NOMO-1 treated with dmso at 0.1 percent for 144 hours (cell line): Measurements from ENCODE around the gene SLC50A1.
"Not testable (repeated sequence)": the region's sequence is repeated elsewhere in the genome, so short reads cannot be mapped to it uniquely, and the experiment has no call there.

Experiments
- DNase-seq: peaks from one replicate; lab custom pipeline; 2025; ENCODE audit not compliant: unreplicated experiment; lab: John Stamatoyannopoulos, UW

Gene SLC50A1

DNA sequence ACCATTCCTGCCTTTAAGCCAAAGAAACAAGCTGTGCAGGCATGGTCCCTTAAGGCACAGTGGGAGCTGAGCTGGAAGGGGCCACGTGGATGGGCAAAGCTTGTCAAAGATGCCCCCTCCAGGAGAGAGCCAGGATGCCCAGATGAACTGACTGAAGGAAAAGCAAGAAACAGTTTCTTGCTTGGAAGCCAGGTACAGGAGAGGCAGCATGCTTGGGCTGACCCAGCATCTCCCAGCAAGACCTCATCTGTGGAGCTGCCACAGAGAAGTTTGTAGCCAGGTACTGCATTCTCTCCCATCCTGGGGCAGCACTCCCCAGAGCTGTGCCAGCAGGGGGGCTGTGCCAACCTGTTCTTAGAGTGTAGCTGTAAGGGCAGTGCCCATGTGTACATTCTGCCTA, 1.3 kb upstream of the SLC50A1 start:
- no peak for DNase-seq

GRCh38 chr1:155134880-155135414, 705 bp upstream of the SLC50A1 start:
- peak; percentile 60 for DNase-seq

GRCh38 chr1:155136748-155137147, 1.1 kb downstream of the SLC50A1 start:
- DNase-seq, result no peak

DNA sequence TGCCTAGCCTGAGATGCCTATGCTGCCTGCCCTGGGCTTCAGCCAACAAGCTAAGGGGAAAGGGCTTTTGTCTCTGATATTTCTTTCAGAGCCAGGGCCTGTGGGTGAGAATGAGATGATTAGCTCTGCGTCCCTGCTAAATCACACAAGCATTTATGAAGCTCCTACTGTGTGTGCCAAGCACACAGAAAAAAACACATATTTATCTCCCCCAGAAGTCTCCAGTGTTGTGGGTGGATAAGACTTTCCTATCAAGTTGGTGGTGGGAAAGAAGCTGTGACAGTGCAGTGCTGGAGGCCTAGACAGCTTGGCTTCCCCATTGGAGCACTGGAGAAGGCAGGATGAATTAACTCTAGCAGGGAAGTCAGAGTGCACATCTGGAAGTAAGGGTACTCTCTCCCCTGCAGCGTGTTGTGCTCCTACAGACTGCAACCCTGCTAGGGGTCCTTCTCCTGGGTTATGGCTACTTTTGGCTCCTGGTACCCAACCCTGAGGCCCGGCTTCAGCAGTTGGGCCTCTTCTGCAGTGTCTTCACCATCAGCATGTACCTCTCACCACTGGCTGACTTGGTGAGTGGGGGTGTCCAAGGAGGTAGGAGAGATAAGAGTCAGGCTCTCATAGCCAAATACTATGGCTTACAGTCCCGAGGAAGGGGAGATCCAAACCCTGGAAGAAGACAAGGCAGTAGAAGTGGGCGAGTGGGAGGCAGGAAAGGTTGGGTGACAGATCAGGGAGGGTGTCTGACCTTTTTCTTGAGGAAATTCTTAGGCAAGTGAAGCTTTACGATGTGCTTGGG, 1.7 kb downstream of the SLC50A1 start:
- no peak for DNase-seq

- peak; percentile 78 for DNase-seq
These were observed 4.4 kb downstream of the SLC50A1 start, which contains the start of gene DPM3 for GRCh38 chr1:155139895-155140629. Gene DPM3 (minus strand): TSS chr1:155140531. CDS start chr1:155140240, 291 bp downstream.

GRCh38 chr1:155140630-155140953, 4.9 kb downstream of the SLC50A1 start:
- DNase-seq, result no peak

GRCh38 chr1:155141749-155142148, 6.1 kb downstream of the SLC50A1 start:
- DNase-seq, result no peak

DNA sequence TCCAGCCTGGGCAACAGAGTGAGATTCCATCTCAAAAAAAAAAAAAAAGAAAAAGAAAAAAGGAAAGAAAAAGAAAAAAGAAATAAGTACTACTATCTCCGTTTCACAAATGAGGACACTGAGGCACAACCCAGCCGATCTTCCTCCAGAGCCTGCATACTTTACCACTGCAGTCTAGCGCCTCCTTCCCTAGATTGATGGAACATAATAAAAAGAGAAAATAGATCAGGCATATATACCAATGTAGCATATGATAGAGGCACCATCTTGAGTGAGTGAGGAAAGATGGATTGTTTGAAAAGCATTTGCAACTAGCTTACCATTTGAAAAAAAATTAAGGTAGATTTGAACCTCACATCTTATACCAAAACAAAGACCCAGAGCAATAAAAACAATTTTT, 9.8 kb downstream of the SLC50A1 start:
- no peak for DNase-seq

GRCh38 chr1:155155996-155156643, 20.5 kb downstream of the SLC50A1 start:
- DNase-seq, result not testable (repeated sequence)

- no peak for DNase-seq
These were observed 23.3 kb downstream of the SLC50A1 start for GRCh38 chr1:155158991-155159390.

DNA sequence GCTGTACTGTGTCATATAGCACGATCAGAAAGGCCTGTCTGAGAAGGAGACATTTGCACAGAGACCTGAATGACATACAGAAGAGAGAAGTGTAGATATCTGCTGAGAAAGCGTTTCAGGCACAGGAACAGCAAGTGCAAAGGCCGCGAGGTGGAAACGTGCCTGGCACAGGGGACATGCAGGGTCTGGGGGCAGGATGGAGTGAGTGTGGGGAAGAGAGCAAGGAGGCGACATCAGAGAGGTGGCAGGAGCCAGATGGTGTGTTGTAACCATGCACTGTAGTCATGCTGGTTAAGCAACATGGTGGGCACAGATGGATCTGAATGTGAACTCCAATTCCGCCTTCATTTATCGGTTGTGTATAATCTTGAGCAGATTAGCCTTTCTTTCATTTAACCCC, 24.5 kb downstream of the SLC50A1 start:
- DNase-seq, result no peak

DNA sequence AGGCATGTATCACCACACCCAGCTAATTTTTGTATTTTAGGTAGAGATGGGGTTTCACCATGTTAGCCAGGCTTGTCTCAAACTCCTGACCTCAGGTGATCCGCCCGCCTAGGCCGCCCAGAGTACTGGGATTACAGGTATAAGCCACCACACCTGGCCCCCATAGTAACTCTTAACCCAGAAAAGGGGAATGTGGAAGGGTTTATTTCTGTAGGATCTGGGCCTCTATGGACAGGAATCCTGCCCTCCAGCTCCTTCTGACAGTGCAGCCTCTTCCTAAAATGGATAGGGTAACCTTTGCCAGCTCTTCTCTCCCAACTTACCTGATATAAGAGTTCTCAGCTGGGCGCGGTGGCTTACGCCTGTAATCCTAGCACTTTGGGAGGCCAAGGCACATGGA, 27.0 kb downstream of the SLC50A1 start:
- not testable (repeated sequence) for DNase-seq

- DNase-seq, result not testable (repeated sequence)
These were observed 28.1 kb downstream of the SLC50A1 start for GRCh38 chr1:155163785-155164184.

- DNase-seq, result not testable (repeated sequence)
These were observed 29.0 kb downstream of the SLC50A1 start for GRCh38 chr1:155164625-155165024.

DNA sequence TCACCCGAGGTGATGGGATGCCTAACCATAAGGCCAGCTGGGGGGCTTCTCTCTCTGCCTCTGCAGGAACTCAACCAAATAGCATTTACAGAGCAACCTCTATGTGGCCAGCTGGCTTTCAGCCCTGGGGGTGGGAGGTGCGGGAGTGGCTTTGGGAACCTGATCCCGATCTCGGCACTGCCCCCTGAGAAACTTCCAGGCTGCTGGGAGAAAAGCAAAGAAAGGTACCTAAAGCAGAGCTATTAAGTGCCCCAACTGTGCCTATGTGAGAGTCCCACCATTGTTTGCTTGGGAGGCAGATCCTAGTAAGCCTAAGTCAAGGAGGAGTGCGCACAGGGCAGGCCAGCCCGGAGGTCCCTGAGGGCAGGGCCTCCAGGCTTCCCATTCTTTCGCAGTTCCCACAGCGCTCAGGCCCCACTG, 30.4 kb downstream of the SLC50A1 start:
- DNase-seq, result no peak

- no peak for DNase-seq
These were observed 31.0 kb downstream of the SLC50A1 start for GRCh38 chr1:155166471-155167165.

DNA sequence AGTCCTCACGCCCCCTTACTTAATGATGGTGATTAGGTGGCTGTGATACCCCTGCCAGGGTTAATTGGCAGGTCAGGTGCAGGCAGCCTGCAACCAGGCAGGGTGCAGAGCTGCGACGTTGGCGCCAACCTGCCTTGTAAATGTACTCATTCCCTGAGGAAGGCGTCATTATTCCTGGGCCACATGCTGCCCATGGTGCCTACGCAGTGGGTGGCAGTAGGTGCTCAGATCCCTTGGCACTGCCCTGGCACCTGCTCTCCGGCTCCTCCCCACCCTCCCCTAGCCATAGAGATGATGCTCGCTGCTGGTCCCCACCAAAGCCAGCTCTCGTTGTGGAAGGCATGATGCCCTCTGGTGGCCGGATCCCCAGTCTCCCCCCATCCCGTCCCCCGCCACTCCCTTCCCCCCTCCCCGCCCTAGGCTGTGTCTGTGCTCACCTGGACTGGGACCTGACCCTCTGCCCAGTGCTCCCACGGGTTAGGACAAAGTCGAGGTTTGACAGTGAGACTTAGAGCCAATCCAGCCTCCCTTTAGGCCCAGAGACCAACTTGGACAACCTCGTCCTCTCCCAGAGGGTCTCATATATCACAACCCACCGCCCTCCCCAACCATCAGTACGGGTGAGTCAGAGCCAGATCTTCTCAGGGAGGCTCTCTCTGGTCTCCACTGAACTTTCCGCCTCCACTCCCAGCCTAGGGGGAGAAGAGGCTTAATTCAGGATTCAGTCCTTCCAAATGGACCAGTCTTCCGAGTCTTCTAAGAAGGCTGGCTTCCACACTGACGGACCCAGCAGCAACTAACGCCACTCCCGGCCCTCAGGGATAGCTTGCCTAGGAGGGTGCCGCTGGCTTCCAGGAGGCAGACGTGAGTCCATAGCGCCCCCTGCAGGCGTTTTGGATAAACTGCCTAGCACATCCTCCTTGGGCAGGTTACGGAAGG, 31.8 kb downstream of the SLC50A1 start:
- DNase-seq, result peak; percentile 80

DNA sequence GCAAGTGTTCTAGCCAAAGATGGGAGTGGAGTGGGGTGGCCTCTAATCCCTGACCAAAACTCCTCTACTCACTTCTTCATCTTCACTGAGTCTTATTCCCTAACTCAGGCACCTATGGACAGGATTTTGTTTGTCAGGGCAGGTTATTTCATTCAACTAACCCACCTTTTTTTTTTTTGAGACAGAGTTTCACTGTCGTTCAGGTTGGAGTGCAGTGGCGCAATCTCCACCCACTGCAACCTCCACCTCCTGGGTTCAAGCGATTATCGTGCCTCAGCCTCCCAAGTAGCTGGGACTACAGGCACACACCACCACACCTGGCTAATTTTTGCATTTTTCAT, 32.4 kb downstream of the SLC50A1 start:
- not testable (repeated sequence) for DNase-seq

GRCh38 chr1:155168456-155169210, 33.0 kb downstream of the SLC50A1 start:
- no peak for DNase-seq
